Esophagus (tissue), 2 donors: ENCODE measurements around the gene HDAC8. TPM values are rescaled to one million over a fixed set of nuclear protein-coding genes. Genes with fewer than 3 reads are reported as not detected.

Experiments used
- H3K27ac ChIP-seq, 2 donors: one replicate each; pipeline ENCODE4 v1.5.1; 2013; ENCODE audit warnings: low read depth in 2 of 2, mild to moderate bottlenecking in 2 of 2, inconsistent platforms in 1 of 2, low read length in 1 of 2, moderate library complexity in 1 of 2
- H3K27me3 ChIP-seq, 2 donors: one replicate each; pipeline ENCODE4 v1.6.1; 2013; ENCODE audit warnings: low read length in 2 of 2, control low read depth in 1 of 2, mild to moderate bottlenecking in 1 of 2; ENCODE audit not compliant: insufficient read depth in 2 of 2, control insufficient read depth in 1 of 2
- H3K36me3 ChIP-seq, 2 donors: one replicate each; pipeline ENCODE4 v1.6.1; 2013; ENCODE audit warnings: low read length in 1 of 2; ENCODE audit not compliant: control insufficient read depth in 2 of 2, insufficient read depth in 2 of 2
- H3K4me1 ChIP-seq, 2 donors: one replicate each; pipeline ENCODE4 v1.6.1; 2013; ENCODE audit warnings: low read length in 1 of 2; ENCODE audit not compliant: control insufficient read depth in 2 of 2, insufficient read depth in 2 of 2
- H3K4me3 ChIP-seq, 2 donors: one replicate each; pipeline ENCODE4 v1.5.1; 2013; ENCODE audit warnings: low read length in 2 of 2, mild to moderate bottlenecking in 2 of 2, low read depth in 1 of 2, moderate library complexity in 1 of 2
- H3K9me3 ChIP-seq, 2 donors: one replicate each; pipeline ENCODE4 v1.6.1; 2013; ENCODE audit warnings: mild to moderate bottlenecking in 2 of 2, low read depth in 1 of 2, low read length in 1 of 2, moderate library complexity in 1 of 2; ENCODE audit not compliant: control insufficient read depth in 2 of 2, insufficient read depth in 1 of 2
- WGBS, 2 donors: extraction: QIAGEN DNeasy Blood & Tissue Kit; methylation state at CpG; one replicate each; pipeline ENCODE4 v1.1.7; 2013; 5-methylcytosine and 5-hydroxymethylcytosine counted together
- polyA plus RNA-seq, 2 donors: library from polyadenylated mRNA; stranded (reverse); fragments of 200-250 nt; gene quantifications; one replicate each; pipeline ENCODE4 v1.2.3, GENCODE V29; 2013
- donor health status: healthy with polysubstance abuse.
- donor health status: Bipolar disorder and iron deficiency.

The HDAC8 gene
- polyA plus RNA-seq, 2 donors: 13.9 to 31.1 TPM

DNA sequence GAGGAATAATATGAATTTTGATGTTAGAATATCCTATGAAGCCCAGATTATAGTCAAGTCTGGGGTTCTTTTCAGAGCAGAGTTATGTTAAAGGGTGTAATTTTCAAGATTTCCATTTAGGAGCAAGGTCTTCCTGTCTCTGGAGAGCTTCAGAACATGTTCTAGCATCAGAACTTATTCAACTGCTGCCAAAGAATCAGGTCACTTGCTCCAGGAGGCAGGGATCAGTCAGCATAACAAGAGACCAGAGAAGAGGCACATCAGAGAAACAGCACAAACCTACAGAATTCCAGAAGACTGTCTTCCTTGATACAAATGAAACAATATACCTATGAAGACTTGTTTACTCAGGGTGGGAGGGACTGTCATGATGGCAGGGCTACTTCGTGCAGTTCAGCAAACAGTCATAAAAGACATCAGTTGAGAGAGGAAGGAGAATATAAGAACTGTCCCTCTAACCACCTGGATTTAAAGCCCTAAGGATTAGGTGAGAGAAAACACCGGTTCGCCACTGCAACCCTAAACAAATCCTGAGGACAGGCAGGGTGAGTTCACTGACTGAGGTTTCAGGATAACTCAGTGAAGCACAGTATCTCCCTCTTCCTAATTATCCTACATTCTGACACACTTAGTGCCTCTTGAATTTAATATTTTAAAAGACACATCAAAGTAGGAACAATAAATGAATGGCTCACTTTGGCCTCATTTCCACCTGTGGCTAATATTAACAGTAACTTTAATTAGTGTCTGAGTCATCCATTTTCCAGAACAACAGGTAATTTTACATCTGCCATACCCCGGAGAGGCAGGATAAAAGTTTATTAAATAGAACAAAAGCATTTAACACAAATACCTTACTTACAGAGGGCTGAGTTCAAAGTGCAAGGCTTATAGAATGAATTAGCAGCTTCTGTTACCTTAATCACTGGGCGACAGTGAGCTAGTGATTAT is 93.0 kb downstream of the HDAC8 start:
- Histone ChIP-seq H3K27ac (no peak overlapping the region), H3K27me3 (no peaks in the 10 kb centered on the region)

DNA sequence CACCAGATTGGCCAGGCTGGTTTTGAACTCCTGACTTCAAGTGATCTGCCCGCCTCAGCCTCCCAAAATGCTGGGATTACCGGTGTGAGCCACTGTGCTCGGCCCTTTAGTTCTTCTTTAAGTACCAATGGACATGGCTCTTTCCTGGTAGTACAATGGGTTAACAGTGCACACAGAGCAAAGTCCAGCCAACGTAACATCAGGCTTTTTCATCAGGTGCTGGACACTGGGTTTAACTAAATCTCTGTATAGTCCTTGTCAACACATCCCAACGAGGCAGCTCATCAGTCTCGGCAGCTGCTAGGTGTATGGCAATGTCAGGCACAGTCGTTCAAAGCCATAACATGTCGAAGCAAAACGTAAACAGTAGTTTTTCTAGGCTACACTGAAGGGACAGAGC is 93.8 kb downstream of the HDAC8 start:
- no peaks in the 10 kb centered on the region for H3K36me3 ChIP-seq
- H3K4me3 ChIP-seq: no peak overlapping the region
- no peaks in the 10 kb centered on the region for H3K4me1 ChIP-seq
- H3K9me3 ChIP-seq: no peaks in the 10 kb centered on the region
- no peaks in the 10 kb centered on the region for H3K27me3 ChIP-seq
- no peak overlapping the region for H3K27ac ChIP-seq
- 72 to 84% methylated on average over 9 of the region's 9 CpGs for WGBS, 2 donors

More for the DNA sequence above, 93.0 kb downstream of the HDAC8 start:
- H3K9me3 ChIP-seq: no peaks in the 10 kb centered on the region
- no peaks in the 10 kb centered on the region for H3K4me1 ChIP-seq
- no peak overlapping the region for H3K4me3 ChIP-seq
- 58 to 59% methylated on average over 5 of the region's 5 CpGs for WGBS, 2 donors
- H3K36me3 ChIP-seq: no peaks in the 10 kb centered on the region

DNA sequence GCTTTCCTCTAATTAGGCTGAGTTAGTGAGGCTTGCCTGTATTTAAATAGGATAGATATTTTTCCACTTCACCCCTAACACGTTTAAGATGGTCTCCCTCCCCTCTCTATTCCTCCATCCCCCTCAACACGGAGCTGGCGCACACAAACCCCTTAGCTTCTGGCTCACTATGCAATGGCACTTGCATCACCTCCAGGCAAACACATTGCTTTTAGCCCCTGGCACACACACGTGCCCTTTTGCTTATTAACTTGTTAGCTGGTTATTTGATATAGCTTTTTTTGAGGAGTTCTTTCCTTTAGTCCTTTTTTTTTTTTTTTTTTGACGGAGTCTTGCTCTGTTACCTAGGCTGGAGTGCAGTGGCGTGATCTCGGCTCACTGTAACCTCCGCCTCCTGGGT is 94.3 kb downstream of the HDAC8 start:
- Histone ChIP-seq H3K27ac (no peak overlapping the region), H3K9me3 (no peaks in the 10 kb centered on the region), H3K36me3 (no peaks in the 10 kb centered on the region), H3K4me3 (no peak overlapping the region), H3K4me1 (no peaks in the 10 kb centered on the region), H3K27me3 (peaks cover 0 to 2% of the 10 kb centered on the region in 2 donors)
- WGBS, 2 donors: 73 to 80% methylated on average over 8 of the region's 8 CpGs

DNA sequence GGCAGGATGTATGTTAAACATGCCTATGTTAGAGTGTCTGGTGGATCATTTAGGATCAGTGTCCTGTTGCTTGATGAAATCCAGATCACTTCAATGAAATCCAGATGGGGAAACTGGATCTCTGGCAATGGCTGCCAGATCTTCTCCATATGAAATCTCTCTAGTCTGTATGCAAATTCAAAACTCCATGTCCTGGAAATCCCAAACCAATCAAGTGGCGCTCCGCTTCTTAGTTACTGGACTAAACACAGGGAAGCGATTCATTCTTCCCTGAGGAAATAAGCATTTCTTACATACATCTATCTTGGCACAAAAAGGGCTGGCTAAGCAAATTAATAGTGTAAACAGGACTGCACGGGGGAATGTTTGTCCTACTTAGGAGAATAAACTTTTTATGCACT is 94.9 kb downstream of the HDAC8 start:
- peaks cover 0 to 2% of the 10 kb centered on the region in 2 donors for H3K27me3 ChIP-seq
- H3K4me3 ChIP-seq: no peak overlapping the region
- H3K4me1 ChIP-seq: no peaks in the 10 kb centered on the region
- no peaks in the 10 kb centered on the region for H3K9me3 ChIP-seq
- no peak overlapping the region for H3K27ac ChIP-seq
- no peaks in the 10 kb centered on the region for H3K36me3 ChIP-seq
- WGBS, 2 donors: 69 to 74% methylated on average over 4 of the region's 4 CpGs

DNA sequence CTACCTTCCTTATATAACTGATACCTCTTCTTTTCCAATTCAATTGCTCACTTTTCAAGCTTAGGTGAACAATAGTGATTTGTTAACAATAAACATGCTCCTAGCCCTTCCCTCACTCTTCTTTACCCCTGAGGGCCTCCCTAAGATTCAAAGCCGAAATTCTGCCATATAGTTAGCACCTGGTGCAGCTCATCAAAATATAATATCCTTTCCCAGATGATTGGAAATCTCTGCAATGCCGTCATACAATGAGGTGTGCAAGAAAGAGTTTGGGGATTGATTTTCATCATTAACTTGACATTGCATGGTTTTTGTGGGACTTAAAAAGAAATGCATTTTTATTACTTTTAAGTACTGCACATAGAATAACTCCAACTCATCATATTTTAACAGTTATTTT is 95.3 kb downstream of the HDAC8 start:
- no peaks in the 10 kb centered on the region for H3K4me1 ChIP-seq
- no peak overlapping the region for H3K4me3 ChIP-seq
- H3K36me3 ChIP-seq: no peaks in the 10 kb centered on the region
- H3K27ac ChIP-seq: no peak overlapping the region
- 80 to 90% methylated on average over 2 of the region's 2 CpGs for WGBS, 2 donors
- no peaks in the 10 kb centered on the region for H3K9me3 ChIP-seq
- peaks cover 0 to 2% of the 10 kb centered on the region in 2 donors for H3K27me3 ChIP-seq

DNA sequence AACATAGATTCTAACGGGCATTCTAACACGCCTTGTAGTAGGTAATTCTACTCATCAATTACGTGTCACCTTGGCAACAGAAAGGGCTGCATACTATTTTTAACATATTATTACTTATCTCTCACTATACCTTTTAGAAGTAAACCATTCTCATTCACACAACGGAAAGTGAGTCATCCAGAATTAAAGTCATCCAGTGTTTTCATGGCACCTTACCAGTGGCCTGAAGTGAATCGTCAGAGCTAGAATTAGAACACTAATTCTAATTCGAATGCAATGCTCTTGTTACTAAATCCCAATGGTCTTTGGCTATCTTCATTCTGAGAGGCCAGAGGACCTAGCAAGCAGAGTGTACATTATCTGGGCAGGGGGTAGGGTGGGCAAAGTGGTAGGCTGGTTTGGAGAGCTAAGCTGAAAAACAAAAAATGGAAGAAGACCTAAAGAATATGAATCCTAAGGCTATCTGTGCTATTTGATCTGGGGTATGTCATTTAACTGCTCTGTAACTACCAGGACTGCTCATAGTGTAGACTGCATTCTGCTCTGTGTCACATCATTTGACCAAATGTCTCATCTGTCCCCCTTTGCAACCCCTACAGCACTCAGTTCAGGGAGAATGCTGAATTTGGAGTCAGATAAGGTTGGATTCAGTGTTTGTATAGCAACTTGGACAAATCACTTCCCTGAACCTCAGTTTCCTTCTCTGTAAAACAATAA is 96.5 kb downstream of the HDAC8 start:
- no peak overlapping the region for H3K27ac ChIP-seq
- no peak overlapping the region for H3K4me3 ChIP-seq
- WGBS, 2 donors: 77 to 80% methylated on average over 6 of the region's 6 CpGs
- H3K9me3 ChIP-seq: no peaks in the 10 kb centered on the region
- no peaks in the 10 kb centered on the region for H3K4me1 ChIP-seq
- peaks cover 0 to 2% of the 10 kb centered on the region in 2 donors for H3K27me3 ChIP-seq
- H3K36me3 ChIP-seq: no peaks in the 10 kb centered on the region

DNA sequence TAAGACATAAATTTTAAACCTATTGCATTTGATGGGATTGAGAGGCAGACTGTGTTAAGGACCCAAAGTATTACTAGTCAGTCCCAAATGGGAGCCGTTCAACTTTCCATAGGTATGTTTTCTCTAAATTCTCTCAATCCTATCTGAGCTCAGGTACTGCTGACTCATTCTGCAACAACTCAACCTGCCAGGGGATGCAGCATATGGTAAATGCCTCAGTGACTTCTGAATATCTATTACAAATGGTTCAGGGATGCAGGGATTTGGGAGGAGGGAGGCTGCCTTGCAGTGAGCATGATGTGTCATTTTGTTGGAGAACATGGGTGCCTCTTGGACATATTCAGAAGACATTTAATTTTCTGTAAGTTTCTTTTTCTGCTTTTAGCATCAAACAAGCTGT is 97.3 kb downstream of the HDAC8 start:
- Histone ChIP-seq H3K9me3 (no peaks in the 10 kb centered on the region), H3K27me3 (peaks cover 0 to 2% of the 10 kb centered on the region in 2 donors), H3K27ac (no peak overlapping the region), H3K4me3 (no peak overlapping the region), H3K4me1 (no peaks in the 10 kb centered on the region), H3K36me3 (no peaks in the 10 kb centered on the region)
- WGBS, 2 donors: 88 to 92% methylated on average over 1 of the region's 1 CpG

DNA sequence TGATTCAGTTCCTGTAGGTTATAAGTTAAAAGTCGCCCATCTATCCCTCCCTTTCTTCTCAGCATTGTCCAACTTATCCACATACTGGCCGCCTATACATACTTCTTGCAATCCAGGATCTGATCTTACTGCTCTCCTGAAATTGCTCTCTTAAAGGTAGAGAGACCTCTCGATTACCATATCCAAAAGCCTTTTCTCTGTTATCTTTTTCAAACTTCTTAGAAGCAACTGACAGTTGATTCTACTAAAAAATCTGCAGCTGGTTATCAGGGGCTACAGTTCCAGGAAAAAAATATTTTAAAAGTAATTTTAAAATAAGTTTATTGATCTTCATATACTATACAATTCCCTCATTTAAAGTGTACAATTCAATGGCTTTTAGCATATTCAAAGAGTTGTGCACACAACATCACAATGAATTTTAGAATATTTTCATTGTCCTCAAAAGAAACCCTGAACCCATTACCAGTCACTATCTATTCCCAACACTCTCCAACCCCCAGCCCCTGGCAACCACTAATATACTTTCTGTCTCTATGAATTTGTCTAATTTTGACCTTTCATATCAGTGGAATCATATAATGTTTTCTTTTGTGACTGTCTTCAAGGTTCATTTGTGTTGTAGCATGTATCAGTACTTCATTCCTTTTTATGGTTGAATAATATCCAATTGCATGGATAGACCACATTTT is 102.0 kb downstream of the HDAC8 start:
- no peaks in the 10 kb centered on the region for H3K4me1 ChIP-seq
- H3K36me3 ChIP-seq: no peaks in the 10 kb centered on the region
- H3K27ac ChIP-seq: no peak overlapping the region
- 71 to 97% methylated on average over 3 of the region's 3 CpGs for WGBS, 2 donors
- H3K9me3 ChIP-seq: no peaks in the 10 kb centered on the region
- no peak overlapping the region for H3K4me3 ChIP-seq
- peaks cover 0 to 2% of the 10 kb centered on the region in 2 donors for H3K27me3 ChIP-seq

DNA sequence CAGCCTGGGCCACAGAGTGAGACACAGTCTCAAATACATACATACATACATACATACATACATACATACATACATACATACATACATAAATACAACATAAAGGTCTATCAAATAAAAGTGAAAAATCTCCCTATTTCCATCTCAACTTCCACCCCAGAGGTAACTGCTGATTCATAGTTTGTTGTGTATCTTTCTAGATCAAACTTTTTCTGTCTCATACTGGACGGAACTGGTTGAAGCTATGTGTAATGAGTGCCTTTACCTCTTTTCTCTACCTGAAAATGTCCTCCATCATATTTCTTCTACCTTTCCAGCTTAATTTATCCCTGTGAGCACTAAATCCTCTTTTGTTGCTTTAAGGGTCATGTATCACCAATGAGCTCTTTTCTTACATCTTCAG is 102.5 kb downstream of the HDAC8 start:
- Histone ChIP-seq H3K4me1 (no peaks in the 10 kb centered on the region), H3K27me3 (peaks cover 0 to 2% of the 10 kb centered on the region in 2 donors), H3K9me3 (no peaks in the 10 kb centered on the region), H3K4me3 (no peak overlapping the region), H3K36me3 (no peaks in the 10 kb centered on the region), H3K27ac (no peak overlapping the region)
- 79 to 100% methylated on average over 1 of the region's 1 CpG for WGBS, 2 donors
